Stimulated activated naive CD4-positive, alpha-beta T cell (primary cell): ENCODE results near the gene NEDD4L.

ENCODE experiments used
- DNase-seq, 6 experiments: peaks; one replicate each; lab custom pipeline; 2025; lab: John Stamatoyannopoulos, UW

Gene NEDD4L

GRCh38 chr18:58054041-58054781, 10.2 kb downstream of the NEDD4L start:
- no peak for DNase-seq

GRCh38 chr18:58055890-58056558, 12.0 kb downstream of the NEDD4L start:
- no peak for DNase-seq

- DNase-seq, result no peak
Observed at GRCh38 chr18:58056852-58057251, 12.8 kb downstream of the NEDD4L start.

GRCh38 chr18:58057291-58057965, 13.4 kb downstream of the NEDD4L start:
- no peak for DNase-seq

GRCh38 chr18:58058720-58059119, 14.7 kb downstream of the NEDD4L start:
- no peak for DNase-seq

GRCh38 chr18:58060254-58060653, 16.2 kb downstream of the NEDD4L start:
- no peak for DNase-seq

- DNase-seq, result no peak
Observed at GRCh38 chr18:58061349-58061748, 17.3 kb downstream of the NEDD4L start.

- no peak for DNase-seq
Observed at GRCh38 chr18:58064406-58064998, 20.5 kb downstream of the NEDD4L start.

- no peak for DNase-seq
Observed at GRCh38 chr18:58065956-58066355, 21.9 kb downstream of the NEDD4L start.

GRCh38 chr18:58067601-58068000, 23.6 kb downstream of the NEDD4L start:
- DNase-seq, result no peak

GRCh38 chr18:58069099-58069498, 25.1 kb downstream of the NEDD4L start:
- no peak for DNase-seq

- DNase-seq, result no peak
Observed at GRCh38 chr18:58069721-58070292, 25.8 kb downstream of the NEDD4L start.

GRCh38 chr18:58076052-58076451, 32.0 kb downstream of the NEDD4L start:
- no peak for DNase-seq

- no peak for DNase-seq
Observed at GRCh38 chr18:58077329-58077728, 33.3 kb downstream of the NEDD4L start.

- DNase-seq, result no peak
Observed at GRCh38 chr18:58078889-58079573, 35.0 kb downstream of the NEDD4L start.

GRCh38 chr18:58080451-58080850, 36.4 kb downstream of the NEDD4L start:
- DNase-seq, result no peak

- DNase-seq, result no peak
Observed at GRCh38 chr18:58087928-58088690, 44.1 kb downstream of the NEDD4L start.

- DNase-seq, result no peak
Observed at GRCh38 chr18:58088691-58089065, 44.7 kb downstream of the NEDD4L start.

- no peak for DNase-seq
Observed at GRCh38 chr18:58091099-58091611, 47.1 kb downstream of the NEDD4L start.

GRCh38 chr18:58093311-58093803, 49.3 kb downstream of the NEDD4L start:
- no peak for DNase-seq

- no peak for DNase-seq
Observed at GRCh38 chr18:58095222-58095621, 51.2 kb downstream of the NEDD4L start.
